HG02970 (cell line): ENCODE results near the gene SMURF1.
"Not testable (repeated sequence)": the region's sequence is repeated elsewhere in the genome, so short reads cannot be mapped to it uniquely, and the experiment has no call there.

ENCODE experiments used
- ATAC-seq: cut with Tn5 transposase; IDR thresholded peaks from one replicate; pipeline ENCODE4 v1.9.1; 2021; ENCODE audit warnings: mild to moderate bottlenecking, moderate library complexity, moderate number of reproducible peaks; ENCODE audit not compliant: unreplicated experiment, low FRiP score

The SMURF1 gene

DNA sequence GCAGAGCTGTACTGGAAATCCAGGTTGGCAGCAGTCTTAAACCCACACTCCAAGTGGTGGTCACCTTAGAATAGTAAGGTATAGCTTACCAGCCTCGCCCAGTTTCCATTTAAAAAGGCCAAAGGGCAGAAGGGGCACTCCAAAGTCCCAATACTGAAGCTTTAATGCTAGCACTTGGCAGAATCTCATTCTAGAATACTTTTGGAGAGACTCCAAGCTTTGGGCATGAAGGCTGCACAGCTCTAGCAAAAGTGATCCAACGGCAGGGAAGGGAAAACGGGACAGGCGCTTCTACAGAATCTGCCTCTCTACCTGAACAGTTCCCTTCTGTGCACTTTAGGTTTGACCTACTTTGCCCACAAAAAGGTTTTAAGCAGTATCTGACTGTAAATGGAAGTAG lies 19.7 kb downstream of the SMURF1 start:
- ATAC-seq: no peak

- no peak for ATAC-seq
These were observed 20.3 kb downstream of the SMURF1 start for GRCh38 chr7:99123571-99124033.

- ATAC-seq: no peak
These were observed 21.1 kb downstream of the SMURF1 start for GRCh38 chr7:99122762-99123161.

GRCh38 chr7:99121496-99122021 lies 22.3 kb downstream of the SMURF1 start:
- ATAC-seq: no peak

DNA sequence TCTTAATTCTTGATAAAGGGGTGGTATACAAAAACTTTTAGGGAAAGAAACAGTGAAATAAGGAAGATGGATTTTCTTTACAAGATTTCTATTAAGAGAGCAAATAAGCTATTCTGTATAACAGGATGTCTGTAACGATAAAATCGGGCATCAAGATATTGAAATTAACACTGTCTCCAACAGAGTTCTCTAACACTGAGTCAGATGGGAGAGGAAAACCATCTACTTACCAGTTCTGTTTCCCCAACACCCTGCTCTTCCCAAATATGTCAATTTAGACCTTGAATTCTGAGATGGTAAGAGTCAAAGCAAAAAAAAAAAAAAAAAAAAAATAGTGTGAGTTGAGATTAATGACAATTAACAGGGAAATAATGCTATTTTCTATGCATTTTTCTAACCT lies 23.0 kb downstream of the SMURF1 start:
- no peak for ATAC-seq

DNA sequence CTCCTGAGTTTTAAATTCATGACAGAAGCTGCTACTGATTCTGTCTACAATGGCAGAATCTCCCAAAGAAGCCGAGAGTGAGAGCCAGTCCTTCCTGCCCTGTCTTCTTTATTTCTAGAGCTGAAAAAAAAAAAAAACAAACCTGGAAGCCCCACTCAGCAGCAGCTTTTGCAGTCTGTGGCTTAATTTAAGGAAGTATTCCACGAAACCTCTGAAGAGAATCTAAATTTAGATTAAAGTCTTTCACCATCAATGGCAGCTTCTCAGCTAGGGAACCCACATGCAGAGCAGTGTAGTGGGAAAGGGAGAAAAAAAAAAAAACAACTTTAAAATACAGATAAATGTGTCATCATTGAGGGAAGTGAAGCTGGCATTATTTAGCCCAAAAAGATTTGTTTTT lies 23.4 kb downstream of the SMURF1 start:
- ATAC-seq: no peak

GRCh38 chr7:99118077-99118476 lies 25.8 kb downstream of the SMURF1 start:
- no peak for ATAC-seq

DNA sequence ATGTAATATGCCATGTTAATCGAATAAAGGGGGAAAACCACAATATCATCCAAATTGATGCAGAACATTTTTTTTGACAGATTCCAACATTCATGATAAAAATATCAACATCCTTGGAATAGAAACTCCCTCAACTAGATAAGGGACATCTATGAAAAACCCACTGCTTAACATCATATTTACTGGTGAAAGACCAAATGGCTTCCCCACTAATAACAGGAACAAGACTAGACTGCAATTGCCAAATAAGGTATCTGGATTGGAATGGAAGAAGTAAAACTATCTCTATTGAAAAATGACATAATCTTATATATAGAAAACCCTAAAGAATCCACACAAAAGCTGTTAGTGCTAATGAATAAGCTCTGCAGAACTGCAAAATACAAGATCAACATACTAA lies 27.8 kb downstream of the SMURF1 start:
- ATAC-seq: no peak

- no peak for ATAC-seq
These were observed 28.5 kb downstream of the SMURF1 start for GRCh38 chr7:99115379-99115778.

- ATAC-seq: no peak
These were observed 30.9 kb downstream of the SMURF1 start for GRCh38 chr7:99112979-99113378.

DNA sequence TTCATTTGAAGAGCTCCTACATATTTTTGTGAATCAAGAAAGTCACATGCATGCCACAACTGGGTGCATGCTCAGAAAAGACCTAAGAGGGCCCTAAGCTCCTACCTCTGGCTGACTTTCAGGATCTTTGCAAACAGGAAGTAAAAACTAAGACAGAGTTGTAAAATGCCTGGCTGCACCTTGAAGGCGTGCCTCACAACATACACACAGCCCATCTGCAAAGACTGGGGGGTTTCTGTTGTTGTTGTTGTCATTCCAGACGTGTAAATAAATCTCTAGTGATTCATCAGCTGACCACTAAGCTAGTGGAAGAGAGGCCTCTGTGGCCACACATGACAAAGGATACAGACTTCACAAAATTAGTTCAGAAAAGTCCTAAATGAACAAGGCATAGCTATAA lies 31.8 kb downstream of the SMURF1 start:
- no peak for ATAC-seq

GRCh38 chr7:99111591-99111990 lies 32.3 kb downstream of the SMURF1 start:
- no peak for ATAC-seq

- no peak for ATAC-seq
These were observed 34.5 kb downstream of the SMURF1 start for GRCh38 chr7:99109108-99110051.

DNA sequence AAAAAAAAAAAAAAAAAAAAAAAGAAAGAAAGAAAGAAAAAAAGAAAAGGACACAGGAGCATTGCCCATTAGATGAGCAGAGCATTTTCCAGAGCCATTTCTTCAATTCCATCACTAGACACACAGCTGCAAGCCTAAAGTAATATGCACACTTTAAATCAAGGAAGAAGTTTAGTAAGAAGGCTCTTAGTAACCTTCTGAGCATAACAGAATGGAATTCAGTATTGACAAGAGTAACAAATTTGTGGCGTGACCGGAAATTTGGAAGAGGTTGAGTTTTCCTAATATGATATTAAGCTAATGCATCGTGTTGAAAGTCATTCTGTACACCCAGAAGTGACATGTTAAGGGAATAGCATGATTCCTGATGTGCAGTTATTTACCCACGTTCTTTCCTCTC lies 35.3 kb downstream of the SMURF1 start:
- ATAC-seq: no peak

DNA sequence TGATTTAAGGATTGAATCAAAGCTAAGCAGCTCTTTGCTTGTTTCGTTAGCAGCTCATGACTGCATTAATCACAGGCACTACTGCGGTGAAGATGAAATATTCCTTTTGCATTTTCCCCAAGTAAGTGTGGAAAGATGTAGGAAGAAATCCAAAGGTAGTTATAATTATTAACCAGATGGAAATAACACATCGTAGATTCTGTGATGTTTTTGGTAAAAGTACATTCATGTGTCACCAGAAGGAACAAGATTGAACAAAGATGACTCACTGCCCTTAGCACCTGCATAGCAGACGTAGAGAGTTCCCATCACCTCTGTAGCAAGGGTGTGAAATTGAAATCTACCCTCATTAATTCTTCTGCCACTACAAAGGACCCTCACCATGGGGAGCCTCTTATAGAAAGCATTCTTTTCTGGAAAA lies 37.1 kb downstream of the SMURF1 start:
- ATAC-seq: no peak

DNA sequence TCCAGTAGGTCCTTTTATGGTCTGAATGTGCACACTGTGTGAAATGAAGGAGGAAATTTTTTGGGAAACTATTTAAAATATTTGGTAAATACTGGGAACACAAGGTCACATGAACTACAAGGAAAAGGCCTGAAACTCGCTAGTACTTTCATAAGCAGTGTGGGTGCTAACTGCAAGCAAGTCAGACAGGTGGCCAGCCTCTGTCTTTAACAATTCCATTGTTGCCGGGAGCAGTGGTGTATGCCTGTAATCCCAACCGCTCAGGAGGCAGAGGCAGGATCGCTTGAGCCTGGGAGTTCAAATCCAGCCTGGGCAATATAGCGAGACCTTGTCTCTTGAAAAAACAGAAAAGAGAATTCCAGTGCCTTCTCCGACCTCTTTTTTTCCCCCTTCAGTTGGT lies 37.5 kb downstream of the SMURF1 start:
- no peak for ATAC-seq

GRCh38 chr7:99105756-99106155 lies 38.2 kb downstream of the SMURF1 start:
- no peak for ATAC-seq

DNA sequence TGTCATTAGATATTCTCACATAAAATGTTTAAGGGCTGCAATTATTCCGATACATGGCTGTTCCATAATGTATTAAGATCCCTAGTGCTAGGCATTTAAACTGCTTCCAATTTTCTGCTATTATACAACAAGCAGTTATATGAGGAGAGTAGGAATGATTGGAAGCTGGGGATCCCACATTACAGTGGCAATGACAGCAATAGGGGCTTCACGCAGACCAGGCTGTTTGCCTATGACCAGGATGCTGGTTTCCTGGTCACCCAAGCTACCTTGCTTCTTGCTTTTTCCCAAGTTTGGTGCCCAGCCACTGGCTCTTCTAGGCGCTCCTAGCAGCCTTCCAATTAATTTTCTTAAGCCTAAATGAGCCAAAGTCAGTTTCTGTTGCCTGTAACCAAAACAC lies 39.3 kb downstream of the SMURF1 start:
- no peak for ATAC-seq

- ATAC-seq: not testable (repeated sequence)
These were observed 40.1 kb downstream of the SMURF1 start for GRCh38 chr7:99103836-99104235.

- no peak for ATAC-seq
These were observed 40.9 kb downstream of the SMURF1 start for GRCh38 chr7:99102809-99103690.

DNA sequence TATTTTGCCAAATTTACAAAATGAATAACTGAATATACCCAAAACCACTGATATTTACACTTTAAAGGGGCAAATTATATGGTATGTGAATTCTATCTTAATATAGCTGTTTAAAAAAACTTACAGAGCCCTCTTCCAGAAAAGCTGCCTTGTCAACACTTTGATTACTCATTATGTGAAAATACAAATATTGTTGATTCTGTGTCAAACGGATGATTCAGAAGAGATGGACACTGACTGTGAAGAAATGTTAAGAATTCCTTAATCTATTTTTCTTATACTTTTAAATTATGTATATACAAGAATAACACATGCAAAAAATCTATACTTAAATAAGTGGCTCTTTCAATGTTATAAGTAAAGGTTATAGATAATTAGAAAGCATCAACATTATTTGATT lies 41.5 kb downstream of the SMURF1 start:
- ATAC-seq: no peak
